Heart right ventricle (tissue), 16 donors: Measurements from ENCODE around the gene CACNA1C. TPM values are rescaled to one million over a fixed set of nuclear protein-coding genes. Genes with fewer than 3 reads are reported as not detected.

Experiments
- ATAC-seq, 8 donors: fragments of 200-7000 bp; cut with Tn5 transposase; one replicate each; pipeline ENCODE4 v1.9.1; 2020; ENCODE audit warnings: mild to moderate bottlenecking in 8 of 8, moderate library complexity in 8 of 8, moderate number of reproducible peaks in 1 of 8
- DNase-seq, 2 donors: peaks; one replicate each; pipeline ENCODE4 v3.0.0-alpha.2; 2020
- H3K27ac ChIP-seq, 10 donors: fragments of 200-600 bp; sonication (generic) in 2 of 10; one replicate each; pipeline versions ENCODE4 v1.5.0 to v1.8.0; 2020 to 2022; ENCODE audit warnings: mild to moderate bottlenecking in 3 of 10
- H3K27me3 ChIP-seq, 7 donors: fragments of 200-600 bp; one replicate each; pipeline ENCODE4 v1.8.0; 2021 to 2022; ENCODE audit warnings: mild to moderate bottlenecking in 2 of 7
- H3K36me3 ChIP-seq, 9 donors: fragments of 200-600 bp; sonication (generic) in 1 of 9; one replicate each; pipeline versions ENCODE4 v1.5.0 to v1.8.0; 2020 to 2022; ENCODE audit warnings: mild to moderate bottlenecking in 2 of 9
- H3K4me1 ChIP-seq, 9 donors: fragments of 200-600 bp; sonication (generic) in 1 of 9; one replicate each; pipeline versions ENCODE4 v1.5.0 to v1.8.0; 2020 to 2022; ENCODE audit warnings: mild to moderate bottlenecking in 4 of 9
- H3K4me3 ChIP-seq, 10 donors: fragments of 200-600 bp; sonication (generic) in 2 of 10; one replicate each; pipeline versions ENCODE4 v1.5.0 to v1.8.0; 2020 to 2022; ENCODE audit warnings: mild to moderate bottlenecking in 7 of 10, moderate library complexity in 2 of 10
- H3K9me3 ChIP-seq, 11 donors: fragments of 200-600 bp in 10 of 11; sonication (generic) in 2 of 11; one replicate each; pipeline versions ENCODE4 v1.5.0 to v1.8.0; 2013 to 2022; ENCODE audit warnings: mild to moderate bottlenecking in 2 of 11, control low read depth in 1 of 11, moderate library complexity in 1 of 11
- CTCF ChIP-seq, 9 donors: fragments of 200-600 bp; sonication (generic) in 2 of 9; IDR thresholded peaks; one replicate each; pipeline versions ENCODE4 v1.5.0 to v1.8.0; 2021 to 2022; ENCODE audit warnings: antibody characterized with exemption in 9 of 9, mild to moderate bottlenecking in 5 of 9, moderate library complexity in 1 of 9
- WGBS, 2 donors: extraction: QIAGEN DNeasy Blood & Tissue Kit; methylation state at CpG; one replicate each; pipeline ENCODE4 v1.1.7; 2013; ENCODE audit warnings: inconsistent platforms in 1 of 2; 5-methylcytosine and 5-hydroxymethylcytosine counted together
- intact Hi-C, 10 donors: fragments of 100-400 bp; cut with DNase I; formaldehyde crosslinking; loops; one replicate each; pipeline versions ENCODE4 v1.11.1 to v1.14.2; 2022
- polyA plus RNA-seq, 2 donors: library from polyadenylated mRNA; stranded (reverse); fragments of 200-250 nt; gene quantifications; one replicate each; pipeline ENCODE4 v1.2.3, GENCODE V29; 2013
- total RNA-seq, 10 donors: library from RNA; stranded (reverse); fragmentation: NEBNext Ultra II Directional in 3 of 10; extraction: Animal tissue kit (Norgen Biotek cat#: 25700) in 3 of 10; gene quantifications; one replicate each; pipeline versions ENCODE4 v1.2.1 to v1.2.4, GENCODE V29; 2021 to 2023
- donor health status: Arrhythmogenic right ventricular cardiomyopathy.
- donor health status: ischemic (EF 13 %, LVEDD 7.1; RV severe dilation, severe dysfunction).
- donor health status: healthy with polysubstance abuse.
- donor health status: DM: no; HTN: yes; CAD: no.
- donor health status: DM: no; HTN: no; CAD: no.
- donor health status: ischemic (EF 25% LVEDD 6.9; RV normal size, moderate dysfunction).
- donor health status: ischemic (EF 25% LVEDD 5.7; RV mildly dilated, moderate dysfunction).
- donor health status: healthy.
- donor health status: DM: yes; HTN: yes; CAD: no.
- donor health status: Ischemic cardiomyopathy.
- donor health status: ischemic (EF 35%, LVEDD 5.7; RV mildly dilated, moderate dysfunction).
- donor health status: nonischemic (EF 11% LVEDD 7.7; RV severe dilation, severe dysfunction).
- donor health status: DM: yes; HTN: yes; CAD: no.
- donor health status: PGD.
- donor health status: ischemic (EF 29% LVEDD 5.4; RV normal size, mild dysfunction).
- donor health status: nonischemic (EF 23%, LVEDD 6.1; RV moderate dilation, normal function).

The CACNA1C gene
- total and polyA plus RNA-seq, 12 donors = 19.1 to 222 (median 183) TPM

GRCh38 chr12:2027351-2027750, 25.4 kb upstream of the CACNA1C start:
- no peak for TF ChIP-seq CTCF (IDR thresholded peaks at IDR 0.05)
- Histone ChIP-seq H3K4me3 (no peak overlapping the region), H3K4me1 (peaks cover 0 to 77% (median 35%) of the 10 kb centered on the region in 9 donors), H3K36me3 (no peaks in the 10 kb centered on the region), H3K9me3 (no peaks in the 10 kb centered on the region), H3K27me3 (peaks cover 0 to 7% (median 0%) of the 10 kb centered on the region in 7 donors), H3K27ac (peak overlapping the region in 2 of 10 donors; percentile 10 to 28)
- intact Hi-C loops = loop anchor here in 1 of 10 donors (10.0 kb wide), 1 partner anchor 223 kb away; no protein-coding TSS in a partner anchor
- ATAC-seq (peak in 1 of 8 donors; percentile 32), DNase-seq (no peak)
- WGBS, 2 donors = 32 to 41% methylated on average over 4 of the region's 4 CpGs

GRCh38 chr12:2029851-2030250, 22.9 kb upstream of the CACNA1C start:
- ATAC-seq (no peak), DNase-seq (no peak)
- 50 to 66% methylated on average over 3 of the region's 3 CpGs for WGBS, 2 donors
- H3K4me3 ChIP-seq = no peak overlapping the region
- TF ChIP-seq CTCF (IDR thresholded peaks at IDR 0.05) = no peak
- intact Hi-C loops = loop anchor here in 7 of 10 donors (2.0 to 10.0 kb wide), 7 partner anchors 45 to 235 kb away; no protein-coding TSS in a partner anchor
- H3K36me3 ChIP-seq = no peaks in the 10 kb centered on the region
- H3K9me3 ChIP-seq = no peaks in the 10 kb centered on the region
- H3K27ac ChIP-seq = peak overlapping the region in 1 of 10 donors; percentile 35
- H3K27me3 ChIP-seq = peaks cover 0 to 18% (median 0%) of the 10 kb centered on the region in 7 donors
- peaks cover 0 to 77% (median 48%) of the 10 kb centered on the region in 9 donors for H3K4me1 ChIP-seq

- H3K27ac ChIP-seq = peak overlapping the region in 3 of 10 donors; percentile 35 to 51 (median 40)
- H3K4me3 ChIP-seq = no peak overlapping the region
- no peak for TF ChIP-seq CTCF (IDR thresholded peaks at IDR 0.05)
- DNase-seq = no peak
- H3K27me3 ChIP-seq = peaks cover 0 to 32% (median 0%) of the 10 kb centered on the region in 7 donors
- H3K4me1 ChIP-seq = peaks cover 7 to 92% (median 60%) of the 10 kb centered on the region in 9 donors
- intact Hi-C loops = loop anchor here in 6 of 10 donors (5.0 to 10.0 kb wide), 5 partner anchors 48 to 238 kb away; no protein-coding TSS in a partner anchor
- no peaks in the 10 kb centered on the region for H3K9me3 ChIP-seq
- H3K36me3 ChIP-seq = no peaks in the 10 kb centered on the region
- ATAC-seq = no peak
- 52 to 67% methylated on average over 8 of the region's 8 CpGs for WGBS, 2 donors
Measured at GRCh38 chr12:2032506-2032905, 20.3 kb upstream of the CACNA1C start.

GRCh38 chr12:2034633-2035430, 18.0 kb upstream of the CACNA1C start:
- intact Hi-C loops = loop anchor here in 8 of 10 donors (5.0 to 10.0 kb wide), 8 partner anchors 50 to 547 kb away; no protein-coding TSS in a partner anchor
- no peaks in the 10 kb centered on the region for H3K9me3 ChIP-seq
- 11 to 16% methylated on average over 47 of the region's 47 CpGs for WGBS, 2 donors
- DNase-seq (peak; percentile 86 to 92), ATAC-seq (peak; percentile 85 to 93 (median 88))
- H3K27ac ChIP-seq = peak overlapping the region in 3 of 10 donors; percentile 27 to 37 (median 32)
- H3K4me3 ChIP-seq = peak overlapping the region in 9 of 10 donors; percentile 19 to 53 (median 39)
- peaks cover 0 to 48% (median 0%) of the 10 kb centered on the region in 7 donors for H3K27me3 ChIP-seq
- H3K4me1 ChIP-seq = peaks cover 7 to 86% (median 58%) of the 10 kb centered on the region in 9 donors
- H3K36me3 ChIP-seq = no peaks in the 10 kb centered on the region
- TF ChIP-seq CTCF (IDR thresholded peaks at IDR 0.05) = peak; percentile 87 to 98 (median 95)
